Upper lobe of left lung (tissue), 6 donors: ENCODE measurements around the gene UST. TPM values are rescaled to one million over a fixed set of nuclear protein-coding genes. Genes with fewer than 3 reads are reported as not detected.

Source experiments
- ATAC-seq, 2 donors: fragments of 200-7000 bp; cut with Tn5 transposase; one replicate each; pipeline ENCODE4 v1.9.1; 2022; ENCODE audit warnings: mild to moderate bottlenecking in 2 of 2, moderate library complexity in 2 of 2; ENCODE audit not compliant: low FRiP score in 2 of 2
- DNase-seq, 2 donors: peaks; one replicate each; pipeline ENCODE4 v3.0.0-alpha.2; 2019 to 2020
- H3K27ac ChIP-seq, 4 donors: fragments of 200-600 bp; sonication (generic); one replicate each; pipeline ENCODE4 v1.5.1; 2016 to 2019
- H3K27me3 ChIP-seq, 4 donors: fragments of 200-600 bp; sonication (generic); one replicate each; pipeline ENCODE4 v1.5.1; 2017 to 2019
- H3K36me3 ChIP-seq, 4 donors: fragments of 200-600 bp; sonication (generic); one replicate each; pipeline ENCODE4 v1.5.1; 2016 to 2019
- H3K4me1 ChIP-seq, 4 donors: fragments of 200-600 bp; sonication (generic); one replicate each; pipeline ENCODE4 v1.5.1; 2018 to 2019
- H3K4me3 ChIP-seq, 4 donors: fragments of 200-600 bp; sonication (generic); one replicate each; pipeline ENCODE4 v1.5.1; 2017 to 2019; ENCODE audit warnings: mild to moderate bottlenecking in 2 of 4, moderate library complexity in 1 of 4
- H3K9me3 ChIP-seq, 4 donors: fragments of 200-600 bp; sonication (generic); one replicate each; pipeline ENCODE4 v1.5.1; 2018 to 2019
- EP300 ChIP-seq, 4 donors: sonication (generic); formaldehyde crosslinking; IDR thresholded peaks; one replicate each; pipeline ENCODE4 v1.5.1; 2017; ENCODE audit warnings: antibody characterized with exemption in 4 of 4, control low read depth in 2 of 4
- POLR2A ChIP-seq, 4 donors: fragments of 450-650 bp; IDR thresholded peaks; one replicate each; pipeline ENCODE4 v1.5.1; 2016 to 2017; ENCODE audit warnings: antibody characterized with exemption in 4 of 4, mild to moderate bottlenecking in 2 of 4
- POLR2AphosphoS5 ChIP-seq, 2 donors: sonication (generic); formaldehyde crosslinking; IDR thresholded peaks; one replicate each; pipeline ENCODE4 v1.5.1; 2017; ENCODE audit warnings: antibody characterized with exemption in 2 of 2
- WGBS, 2 donors: methylation state at CpG; one replicate each; pipeline ENCODE4 v1.1.5; 2017 to 2018; 5-methylcytosine and 5-hydroxymethylcytosine counted together
- total RNA-seq, 6 donors: library from RNA; depleted of rRNA in 4 of 6; stranded (reverse); fragments of >200 nt in 4 of 6; gene quantifications; one replicate each; pipeline versions ENCODE4 v1.1.0 to v1.2.1, GENCODE V29; 2016 to 2021
- TF ChIP-seq, protein P1 (sequence below), 6 experiments: fragments of 450-650 bp in 4 of 6; fragments of 200-600 bp in 2 of 6; sonication (generic) in 2 of 6; IDR thresholded peaks; one replicate each; pipeline ENCODE4 v1.5.1; 2016 to 2019; ENCODE audit warnings: antibody characterized with exemption in 6 of 6
- donor health status: DM: no; HTN: no; CAD: no; lungs with moderate emphysema.
- donor health status: DM: no; HTN: yes; CAD: no; lungs with severe emphysema.

Gene UST
- total RNA-seq, 6 donors from 2014 or later: 10.2 to 21.6 (median 14.2) TPM

DNA sequence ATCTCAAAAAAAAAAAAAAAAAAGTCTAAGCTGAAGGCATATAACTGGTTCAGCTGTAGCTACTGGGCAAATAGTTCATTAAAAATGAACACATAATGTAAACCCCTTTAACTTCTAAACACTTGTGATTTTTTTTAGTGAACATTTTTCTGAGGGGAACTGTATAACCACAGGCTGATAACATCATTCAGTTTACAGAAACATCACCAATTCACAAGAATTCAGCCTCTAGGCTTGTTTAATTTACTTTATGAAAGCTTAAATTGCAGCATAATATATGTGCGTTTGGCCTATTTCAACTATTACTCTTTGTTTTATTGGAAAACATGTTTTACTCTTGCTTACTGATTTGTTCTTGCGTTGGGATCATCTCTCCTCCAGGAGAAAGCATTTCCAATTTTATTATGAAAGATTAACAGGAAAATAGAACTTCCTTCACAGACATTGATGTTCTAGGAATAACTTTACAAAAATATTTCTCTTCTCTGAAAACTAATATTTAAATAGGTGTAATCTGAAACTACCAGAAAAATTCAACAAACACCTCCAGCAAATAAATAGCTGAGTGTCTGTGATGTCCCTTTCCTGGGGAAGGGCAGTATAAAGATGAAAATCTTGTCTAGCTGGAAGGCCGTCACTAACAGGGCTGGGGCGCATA lies 284.5 kb downstream of the UST start:
- no peak for DNase-seq
- 84 to 85% methylated on average over 4 of the region's 4 CpGs for WGBS, 2 donors
- ATAC-seq: no peak
- H3K36me3 ChIP-seq: no peaks in the 10 kb centered on the region
- H3K4me3 ChIP-seq: no peak overlapping the region
- H3K27ac ChIP-seq: peak overlapping the region in 1 of 4 donors; percentile 60
- H3K27me3 ChIP-seq: no peaks in the 10 kb centered on the region
- peaks cover 0 to 8% (median 3%) of the 10 kb centered on the region in 4 donors for H3K4me1 ChIP-seq
- TF ChIP-seq POLR2AphosphoS5 (IDR thresholded peaks at IDR 0.05): no peak
- TF ChIP-seq POLR2A (IDR thresholded peaks at IDR 0.05): no peak
- TF ChIP-seq EP300 (IDR thresholded peaks at IDR 0.05): no peak
- TF ChIP-seq, protein P1, sequence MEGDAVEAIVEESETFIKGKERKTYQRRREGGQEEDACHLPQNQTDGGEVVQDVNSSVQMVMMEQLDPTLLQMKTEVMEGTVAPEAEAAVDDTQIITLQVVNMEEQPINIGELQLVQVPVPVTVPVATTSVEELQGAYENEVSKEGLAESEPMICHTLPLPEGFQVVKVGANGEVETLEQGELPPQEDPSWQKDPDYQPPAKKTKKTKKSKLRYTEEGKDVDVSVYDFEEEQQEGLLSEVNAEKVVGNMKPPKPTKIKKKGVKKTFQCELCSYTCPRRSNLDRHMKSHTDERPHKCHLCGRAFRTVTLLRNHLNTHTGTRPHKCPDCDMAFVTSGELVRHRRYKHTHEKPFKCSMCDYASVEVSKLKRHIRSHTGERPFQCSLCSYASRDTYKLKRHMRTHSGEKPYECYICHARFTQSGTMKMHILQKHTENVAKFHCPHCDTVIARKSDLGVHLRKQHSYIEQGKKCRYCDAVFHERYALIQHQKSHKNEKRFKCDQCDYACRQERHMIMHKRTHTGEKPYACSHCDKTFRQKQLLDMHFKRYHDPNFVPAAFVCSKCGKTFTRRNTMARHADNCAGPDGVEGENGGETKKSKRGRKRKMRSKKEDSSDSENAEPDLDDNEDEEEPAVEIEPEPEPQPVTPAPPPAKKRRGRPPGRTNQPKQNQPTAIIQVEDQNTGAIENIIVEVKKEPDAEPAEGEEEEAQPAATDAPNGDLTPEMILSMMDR (IDR thresholded peaks at IDR 0.05): no peak
- H3K9me3 ChIP-seq: no peaks in the 10 kb centered on the region

DNA sequence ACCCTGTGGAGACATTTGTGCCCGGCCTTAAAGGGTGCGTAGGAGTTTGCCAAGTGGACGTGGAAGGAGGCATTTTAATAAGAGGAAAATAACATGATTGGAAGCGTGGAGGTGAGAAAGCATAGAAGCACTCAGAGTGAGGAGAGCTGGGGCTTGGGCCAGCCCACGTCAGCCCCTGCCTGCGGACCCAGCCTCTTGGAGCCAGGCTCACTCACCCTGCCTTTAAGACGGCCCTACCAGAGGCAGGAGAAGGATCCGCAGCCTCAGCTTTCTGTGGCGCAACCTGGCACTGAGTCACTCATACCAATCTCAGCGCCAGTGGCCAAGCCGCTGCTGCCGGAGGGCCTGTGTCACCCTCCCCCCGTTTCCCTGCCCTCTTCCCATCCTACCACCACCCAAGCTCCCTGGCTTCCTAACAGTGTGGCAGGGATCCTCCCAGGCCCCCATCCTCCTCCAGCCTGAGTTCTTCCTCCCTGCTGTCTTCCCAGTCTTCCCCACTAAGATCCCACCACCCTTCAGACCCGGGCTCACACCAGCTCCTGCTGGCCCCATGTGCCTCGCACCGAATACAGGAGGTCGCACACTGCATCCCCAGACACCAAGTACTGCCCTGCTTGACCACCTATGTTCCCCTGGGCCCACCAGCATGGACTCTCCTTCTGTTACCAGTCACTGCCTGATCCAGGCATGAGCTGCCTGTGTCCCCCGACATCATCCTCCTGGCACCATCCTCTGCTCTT lies 285.2 kb downstream of the UST start:
- TF ChIP-seq POLR2AphosphoS5 (IDR thresholded peaks at IDR 0.05): no peak
- TF ChIP-seq POLR2A (IDR thresholded peaks at IDR 0.05): no peak
- TF ChIP-seq EP300 (IDR thresholded peaks at IDR 0.05): no peak
- TF ChIP-seq, protein P1 (IDR thresholded peaks at IDR 0.05): no peak
- peak; percentile 37 to 49 for ATAC-seq
- 74 to 82% methylated on average over 18 of the region's 18 CpGs for whole genome bisulfite sequencing, 2 donors

DNA sequence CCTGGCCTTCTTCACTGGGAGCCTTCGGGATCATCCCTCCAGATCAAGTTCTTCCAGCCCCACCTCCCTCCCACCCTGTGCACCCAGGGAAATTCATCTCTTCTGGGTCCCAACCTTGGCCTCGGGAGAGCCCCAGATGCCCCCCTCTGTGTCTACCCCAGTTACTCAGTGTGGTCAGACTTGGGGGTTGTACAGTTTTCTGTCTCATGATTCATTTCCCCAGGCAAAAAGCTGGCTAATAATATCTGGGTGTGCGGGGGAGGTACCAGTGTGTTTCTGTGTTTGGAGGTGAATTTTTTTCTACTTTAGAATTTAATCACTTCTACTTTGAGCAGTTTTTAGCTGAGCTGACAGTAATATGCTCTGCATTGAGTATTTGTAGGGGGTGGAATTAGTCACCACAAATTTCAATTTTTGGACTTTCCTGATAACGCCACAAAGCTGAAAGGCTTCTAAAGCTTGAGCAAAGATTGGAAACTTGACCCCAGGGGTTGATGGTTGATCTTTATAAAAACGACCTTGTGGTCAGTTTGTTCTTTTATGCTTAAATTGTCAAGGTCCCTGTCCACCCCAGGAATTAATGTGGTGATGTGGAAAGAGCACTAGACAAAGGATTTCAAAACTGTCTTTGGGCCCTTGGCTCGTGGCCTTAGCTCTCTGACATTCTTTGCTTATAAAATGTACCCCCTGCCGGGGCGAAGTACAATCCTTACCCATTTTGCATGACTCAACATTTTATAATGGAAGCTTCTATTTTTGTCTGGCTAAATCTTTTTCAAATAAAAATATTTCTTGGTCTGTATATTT lies 286.0 kb downstream of the UST start:
- peak overlapping the region in 1 of 4 donors; percentile 60 for H3K27ac ChIP-seq

More for the DNA sequence above, 285.2 kb downstream of the UST start:
- Histone ChIP-seq H3K27ac (peak overlapping the region in 1 of 4 donors; percentile 60), H3K4me3 (no peak overlapping the region), H3K4me1 (peaks cover 0 to 8% (median 3%) of the 10 kb centered on the region in 4 donors), H3K9me3 (no peaks in the 10 kb centered on the region), H3K36me3 (no peaks in the 10 kb centered on the region), H3K27me3 (no peaks in the 10 kb centered on the region)
- DNase-seq: peak in 1 of 2 donors; percentile 51

DNA sequence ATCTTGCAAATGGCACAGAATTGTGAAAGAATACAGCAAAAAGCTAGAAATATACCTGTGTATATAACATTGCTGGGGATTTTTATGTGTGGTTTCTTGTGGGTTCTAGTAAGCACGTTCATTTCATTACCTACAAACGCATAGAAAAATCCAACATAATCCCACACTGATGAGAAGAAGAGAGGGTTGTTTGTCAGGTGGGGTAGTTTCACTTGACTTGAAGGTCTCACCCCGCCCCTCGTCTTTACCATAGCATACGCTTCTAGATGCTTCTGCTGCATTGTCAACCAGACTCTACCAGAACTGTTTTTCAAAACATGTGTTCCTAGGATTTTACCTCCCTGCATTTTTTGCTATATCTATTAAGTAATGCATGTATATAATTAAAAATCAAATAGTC lies 286.6 kb downstream of the UST start:
- DNase-seq (no peak), ATAC-seq (no peak)
- 77 to 83% methylated on average over 5 of the region's 5 CpGs for WGBS, 2 donors
- Histone ChIP-seq H3K27me3 (no peaks in the 10 kb centered on the region), H3K4me1 (peaks cover 0 to 8% (median 3%) of the 10 kb centered on the region in 4 donors), H3K9me3 (no peaks in the 10 kb centered on the region), H3K4me3 (no peak overlapping the region), H3K27ac (no peak overlapping the region), H3K36me3 (no peaks in the 10 kb centered on the region)
- TF ChIP-seq EP300 (IDR thresholded peaks at IDR 0.05) (no peak), POLR2AphosphoS5 (IDR thresholded peaks at IDR 0.05) (no peak), POLR2A (IDR thresholded peaks at IDR 0.05) (no peak)
- TF ChIP-seq, protein P1 (IDR thresholded peaks at IDR 0.05): no peak

More for the DNA sequence above, 286.0 kb downstream of the UST start:
- DNase-seq (no peak), ATAC-seq (peak in 1 of 2 donors; percentile 57)
- Histone ChIP-seq H3K4me3 (no peak overlapping the region), H3K4me1 (peaks cover 0 to 8% (median 3%) of the 10 kb centered on the region in 4 donors), H3K36me3 (no peaks in the 10 kb centered on the region), H3K9me3 (no peaks in the 10 kb centered on the region), H3K27me3 (no peaks in the 10 kb centered on the region)
- 52 to 57% methylated on average over 8 of the region's 8 CpGs for WGBS, 2 donors
- no peak for TF ChIP-seq POLR2AphosphoS5 (IDR thresholded peaks at IDR 0.05)

DNA sequence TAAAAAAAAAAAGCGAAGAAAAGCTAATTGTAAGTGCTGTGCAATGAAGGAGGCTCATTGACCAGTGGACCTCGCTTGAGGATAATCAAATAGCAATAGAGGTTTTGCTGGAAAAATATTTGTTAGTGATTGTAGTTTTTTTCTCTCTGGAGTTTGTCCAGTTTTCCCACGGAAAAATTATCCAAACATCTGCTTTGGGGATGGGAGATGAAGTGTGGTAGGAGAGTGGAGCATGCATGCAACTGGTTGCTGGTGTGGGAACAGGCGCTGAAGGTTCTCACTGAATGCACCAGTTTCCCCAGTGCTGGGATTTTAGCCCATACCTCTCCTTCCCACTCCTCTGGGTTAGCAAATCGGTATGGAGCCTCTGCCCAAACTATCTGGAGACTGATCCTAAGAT lies 288.9 kb downstream of the UST start:
- Histone ChIP-seq H3K27me3 (no peaks in the 10 kb centered on the region), H3K4me1 (peaks cover 0 to 7% (median 2%) of the 10 kb centered on the region in 4 donors), H3K36me3 (no peaks in the 10 kb centered on the region), H3K4me3 (no peak overlapping the region), H3K27ac (no peak overlapping the region), H3K9me3 (no peaks in the 10 kb centered on the region)
- WGBS, 2 donors: 61 to 84% methylated on average over 5 of the region's 5 CpGs
- no peak for TF ChIP-seq POLR2A (IDR thresholded peaks at IDR 0.05)
- TF ChIP-seq POLR2AphosphoS5 (IDR thresholded peaks at IDR 0.05): no peak
- no peak for TF ChIP-seq EP300 (IDR thresholded peaks at IDR 0.05)
- TF ChIP-seq, protein P1 (IDR thresholded peaks at IDR 0.05): no peak
- ATAC-seq (no peak), DNase-seq (no peak)
